Fibroblast of lung (primary cell): Measurements from ENCODE around the gene UTS2R. TPM values are rescaled to one million over a fixed set of nuclear protein-coding genes. Genes with fewer than 3 reads are reported as not detected.
A peak's percentile ranks its signal among the peaks of the same experiment; 100 is the strongest.

ENCODE experiments used
- DNase-seq, 2 donors: peaks; one replicate each; pipeline versions ENCODE4 v3.0.0 to v3.0.0-alpha.2; 2010; ENCODE audit warnings: low read depth in 2 of 2
- H2AFZ ChIP-seq: 2 replicates; pipeline ENCODE4 v1.5.1; 2012; ENCODE audit warnings: low read length, control low read depth, inconsistent platforms
- H3K27ac ChIP-seq: 2 replicates; pipeline ENCODE4 v1.5.1; 2011; ENCODE audit warnings: low read length, control low read depth; ENCODE audit not compliant: insufficient read depth
- H3K27me3 ChIP-seq: 2 replicates; pipeline ENCODE4 v1.5.1; 2011; ENCODE audit warnings: mild to moderate bottlenecking, low read length; ENCODE audit not compliant: control insufficient read depth, insufficient read depth
- H3K36me3 ChIP-seq: 2 replicates; pipeline ENCODE4 v1.5.1; 2011; ENCODE audit warnings: low read length; ENCODE audit not compliant: control insufficient read depth, insufficient read depth
- H3K4me1 ChIP-seq: 2 replicates; pipeline ENCODE4 v1.5.1; 2011; ENCODE audit warnings: low read length; ENCODE audit not compliant: control insufficient read depth, insufficient read depth; ENCODE audit errors: extremely low read depth
- H3K4me2 ChIP-seq: 2 replicates; pipeline ENCODE4 v1.5.1; 2011; ENCODE audit warnings: low read length, control low read depth; ENCODE audit not compliant: insufficient read depth; ENCODE audit errors: extremely low read depth
- H3K4me3 ChIP-seq, 4 experiments: fragments of 200-600 bp in 1 of 4; sonication (generic) in 1 of 4; replicated peaks in 1 of 4; 2 replicates each; pipeline ENCODE4 v1.5.1; 2011 to 2016; ENCODE audit warnings: low read length in 4 of 4, low read depth in 3 of 4, mild to moderate bottlenecking in 3 of 4, control low read depth in 2 of 4, inconsistent platforms in 1 of 4, mixed read lengths in 1 of 4; ENCODE audit not compliant: insufficient read depth in 1 of 4; ENCODE audit errors: control extremely low read depth in 1 of 4
- H3K79me2 ChIP-seq: 2 replicates; pipeline ENCODE4 v1.5.1; 2012; ENCODE audit warnings: mild to moderate bottlenecking, low read length, inconsistent platforms; ENCODE audit not compliant: control insufficient read depth, insufficient read depth
- H3K9ac ChIP-seq: 2 replicates; pipeline ENCODE4 v1.5.1; 2011; ENCODE audit warnings: mild to moderate bottlenecking, low read length, control low read depth; ENCODE audit not compliant: insufficient read depth
- H3K9me3 ChIP-seq: 2 replicates; pipeline ENCODE4 v1.5.1; 2012; ENCODE audit warnings: low read depth, low read length; ENCODE audit not compliant: control insufficient read depth, insufficient read depth
- H4K20me1 ChIP-seq: 2 replicates; pipeline ENCODE4 v1.5.1; 2011; ENCODE audit warnings: low read length; ENCODE audit not compliant: control insufficient read depth, insufficient read depth; ENCODE audit errors: extremely low read depth
- CTCF ChIP-seq, 2 donors: IDR thresholded peaks in 1 of 2; conservative IDR thresholded peaks in 1 of 2; 1 replicate in 1 of 2; 2 replicates in 1 of 2; pipeline ENCODE4 v1.5.1; 2011 to 2012; ENCODE audit warnings: low read length in 2 of 2, control low read depth in 1 of 2, inconsistent platforms in 1 of 2, low read depth in 1 of 2, mild to moderate bottlenecking in 1 of 2
- EZH2 ChIP-seq: IDR thresholded peaks from 2 replicates; pipeline ENCODE4 v1.5.1; 2012; ENCODE audit warnings: low read length, control low read depth, mild to moderate bottlenecking; ENCODE audit errors: missing control alignments
- polyA plus RNA-seq, 2 donors: library from polyadenylated mRNA; depleted of rRNA in 1 of 2; stranded (reverse) in 1 of 2; unstranded in 1 of 2; fragments of >200 nt; gene quantifications; 2 replicates each; pipeline ENCODE4 v1.2.1, GENCODE V29; 2011 to 2012; ENCODE audit warnings: missing spikeins in 1 of 2
- total RNA-seq: library from RNA; depleted of rRNA; stranded (reverse); fragments of >200 nt; gene quantifications from 2 replicates; pipeline ENCODE4 v1.2.1, GENCODE V29; 2014

UTS2R gene
- total and polyA plus RNA-seq, 2 donors (not counting 1 experiment from before 2014, with no cell fraction given): not detected

- no peak overlapping the region for H3K4me3 ChIP-seq
- H3K4me2 ChIP-seq: no peak overlapping the region
- no peak overlapping the region for H3K27ac ChIP-seq
These were observed 34.6 kb downstream of the UTS2R start for GRCh38 chr17:82406131-82406671.

GRCh38 chr17:82407255-82407654 lies 35.7 kb downstream of the UTS2R start:
- Histone ChIP-seq H3K79me2 (no peaks in the 10 kb centered on the region), H3K9ac (no peak overlapping the region), H3K27ac (no peak overlapping the region), H3K4me2 (no peak overlapping the region), H3K4me3 (no peak overlapping the region), H3K9me3 (no peaks in the 10 kb centered on the region), H3K4me1 (no peaks in the 10 kb centered on the region), H2AFZ (no peak overlapping the region), H3K27me3 (no peaks in the 10 kb centered on the region), H3K36me3 (peaks cover 3% of the 10 kb centered on the region), H4K20me1 (no peaks in the 10 kb centered on the region)
- TF ChIP-seq EZH2 (no peak), CTCF (conservative IDR thresholded peaks at IDR 0.05 in 1 of 2, IDR thresholded peaks at IDR 0.05 in 1 of 2; ENCODE audit: low read depth in 1 of 2, low read length in 2 of 2) (no peak)
- DNase-seq: peak in 1 of 2 donors; percentile 71

More at GRCh38 chr17:82406131-82406671, 34.6 kb downstream of the UTS2R start:
- H3K27me3 ChIP-seq: no peaks in the 10 kb centered on the region
- H3K9me3 ChIP-seq: no peaks in the 10 kb centered on the region
- H3K79me2 ChIP-seq: no peaks in the 10 kb centered on the region
- no peaks in the 10 kb centered on the region for H3K4me1 ChIP-seq
- no peak for TF ChIP-seq EZH2
- no peak for TF ChIP-seq CTCF (conservative IDR thresholded peaks at IDR 0.05 in 1 of 2, IDR thresholded peaks at IDR 0.05 in 1 of 2; ENCODE audit: low read depth in 1 of 2, low read length in 2 of 2)
- H4K20me1 ChIP-seq: no peaks in the 10 kb centered on the region
- no peak overlapping the region for H3K9ac ChIP-seq
- peaks cover 5% of the 10 kb centered on the region for H3K36me3 ChIP-seq
- no peak for DNase-seq
- no peak overlapping the region for H2AFZ ChIP-seq

GRCh38 chr17:82408288-82408937 lies 36.8 kb downstream of the UTS2R start:
- H3K9ac ChIP-seq: no peak overlapping the region
- H3K9me3 ChIP-seq: no peaks in the 10 kb centered on the region
- H3K27me3 ChIP-seq: no peaks in the 10 kb centered on the region
- no peaks in the 10 kb centered on the region for H4K20me1 ChIP-seq
- H2AFZ ChIP-seq: no peak overlapping the region
- no peak for TF ChIP-seq CTCF (conservative IDR thresholded peaks at IDR 0.05 in 1 of 2, IDR thresholded peaks at IDR 0.05 in 1 of 2; ENCODE audit: low read depth in 1 of 2, low read length in 2 of 2)
- TF ChIP-seq EZH2: no peak
- H3K36me3 ChIP-seq: peaks cover 3% of the 10 kb centered on the region
- no peak for DNase-seq
- no peak overlapping the region for H3K27ac ChIP-seq
- H3K4me2 ChIP-seq: no peak overlapping the region
- no peak overlapping the region for H3K4me3 ChIP-seq
- H3K4me1 ChIP-seq: no peaks in the 10 kb centered on the region
- no peaks in the 10 kb centered on the region for H3K79me2 ChIP-seq
